NCI-H146 treated with DMSO at 0.1 percent for 48 hours (cell line): ENCODE measurements around the gene TXNL1.
A peak's percentile ranks its signal among the peaks of the same experiment; 100 is the strongest.
"Not testable (repeated sequence)": the region's sequence is repeated elsewhere in the genome, so short reads cannot be mapped to it uniquely, and the experiment has no call there.

Source experiments
- DNase-seq: peaks from one replicate; lab custom pipeline; 2025; ENCODE audit not compliant: unreplicated experiment; lab: John Stamatoyannopoulos, UW

Gene TXNL1

GRCh38 chr18:56645415-56646016, 7.1 kb upstream of the TXNL1 start:
- DNase-seq = no peak

- no peak for DNase-seq
Measured at GRCh38 chr18:56643381-56643780, 5.0 kb upstream of the TXNL1 start.

GRCh38 chr18:56641714-56642337, 3.4 kb upstream of the TXNL1 start:
- DNase-seq = no peak

- no peak for DNase-seq
Measured at GRCh38 chr18:56639571-56639970, 1.2 kb upstream of the TXNL1 start.

- DNase-seq = peak; percentile 86
Measured at GRCh38 chr18:56639104-56639381, 651 bp upstream of the TXNL1 start.

GRCh38 chr18:56637711-56638231, 621 bp downstream of the TXNL1 start:
- no peak for DNase-seq

GRCh38 chr18:56637176-56637575, 1.2 kb downstream of the TXNL1 start:
- DNase-seq = no peak

GRCh38 chr18:56635007-56635406, 3.4 kb downstream of the TXNL1 start:
- DNase-seq = no peak

- no peak for DNase-seq
Measured at GRCh38 chr18:56632070-56633022, 6.0 kb downstream of the TXNL1 start.

GRCh38 chr18:56627991-56628390, 10.4 kb downstream of the TXNL1 start:
- DNase-seq = no peak

- no peak for DNase-seq
Measured at GRCh38 chr18:56615738-56616520, 22.5 kb downstream of the TXNL1 start.

GRCh38 chr18:56606618-56607017, 31.8 kb downstream of the TXNL1 start:
- DNase-seq = no peak

GRCh38 chr18:56598422-56598821, 40.0 kb downstream of the TXNL1 start:
- DNase-seq = no peak

GRCh38 chr18:56593906-56594305, 44.5 kb downstream of the TXNL1 start:
- DNase-seq = no peak

- no peak for DNase-seq
Measured at GRCh38 chr18:56580026-56580425, 58.4 kb downstream of the TXNL1 start.

GRCh38 chr18:56579451-56579850, 58.9 kb downstream of the TXNL1 start:
- DNase-seq = no peak

- no peak for DNase-seq
Measured at GRCh38 chr18:56576826-56577573, 61.4 kb downstream of the TXNL1 start.

GRCh38 chr18:56575819-56576663, 62.4 kb downstream of the TXNL1 start:
- DNase-seq = peak; percentile 40

- no peak for DNase-seq
Measured at GRCh38 chr18:56574861-56575260, 63.5 kb downstream of the TXNL1 start.

GRCh38 chr18:56572267-56572666, 66.1 kb downstream of the TXNL1 start:
- DNase-seq = not testable (repeated sequence)
